H1 (cell line): ENCODE data around the gene RUSF1. TPM values are rescaled to one million over a fixed set of nuclear protein-coding genes. Genes with fewer than 3 reads are reported as not detected.

Experiments used
- CTCF ChIA-PET: fragments of 300-600 bp; sonication (Branson Sonifier 250); formaldehyde crosslinking; loops from one replicate; lab custom pipeline; 2021; ENCODE audit not compliant: partially characterized antibody; lab: Charles Lee
- POLR2A ChIA-PET: fragments of 300-600 bp; sonication (Branson Sonifier 250); formaldehyde crosslinking; loops from one replicate; lab custom pipeline; 2021; ENCODE audit warnings: inconsistent platforms; ENCODE audit not compliant: partially characterized antibody; lab: Charles Lee
- DNase-seq, 2 experiments: peaks; one replicate each; pipeline versions ENCODE4 v3.0.0 to v3.0.0-alpha.2; 2010 to 2022; ENCODE audit warnings: low spot score in 2 of 2, low read depth in 1 of 2, mixed read lengths in 1 of 2
- FAIRE-seq: peaks from 2 replicates; lab custom pipeline; 2011; peaks lifted over from hg19 to GRCh38; lab: Jason Lieb, UNC
- H2AFZ ChIP-seq: 2 replicates; pipeline ENCODE4 v1.8.1; 2012; ENCODE audit warnings: low read length, inconsistent platforms
- H2AK5ac ChIP-seq: 2 replicates; pipeline ENCODE4 v1.6.1; 2013; ENCODE audit warnings: low read depth, low read length
- H2BK120ac ChIP-seq: replicated peaks from 2 replicates; pipeline ENCODE3; 2013; ENCODE audit warnings: low read depth, low read length, inconsistent platforms
- H2BK12ac ChIP-seq: 2 replicates; pipeline ENCODE4 v1.6.1; 2013; ENCODE audit warnings: low read depth, low read length
- H2BK15ac ChIP-seq: 2 replicates; pipeline ENCODE4 v1.6.1; 2013; ENCODE audit warnings: low read length
- H2BK20ac ChIP-seq: 2 replicates; pipeline ENCODE4 v1.6.1; 2013; ENCODE audit warnings: low read length
- H2BK5ac ChIP-seq: 2 replicates; pipeline ENCODE4 v1.6.1; 2013; ENCODE audit warnings: low read depth, low read length
- H3K14ac ChIP-seq: 2 replicates; pipeline ENCODE4 v1.6.1; 2013; ENCODE audit warnings: inconsistent platforms; ENCODE audit not compliant: insufficient read length
- H3K18ac ChIP-seq: 2 replicates; pipeline ENCODE4 v1.6.1; 2013; ENCODE audit warnings: low read length; ENCODE audit errors: extremely low read depth
- H3K23ac ChIP-seq: 2 replicates; pipeline ENCODE4 v1.6.1; 2013; ENCODE audit warnings: inconsistent platforms; ENCODE audit not compliant: insufficient read length
- H3K23me2 ChIP-seq: 2 replicates; pipeline ENCODE4 v1.6.1; 2013; ENCODE audit warnings: low read depth, low read length
- H3K27ac ChIP-seq: 2 replicates; pipeline ENCODE4 v1.6.1; 2011; ENCODE audit warnings: low read depth, low read length, inconsistent platforms
- H3K27me3 ChIP-seq, 4 experiments: replicated peaks in 1 of 4; 1 replicate in 1 of 4; 2 replicates in 3 of 4; pipeline versions ENCODE4 v1.6.1 to v1.8.1; 2011 to 2013; ENCODE audit warnings: low read length in 3 of 4, mild to moderate bottlenecking in 3 of 4, inconsistent platforms in 2 of 4, mixed read lengths in 2 of 4, moderate library complexity in 1 of 4; ENCODE audit not compliant: control insufficient read depth in 3 of 4, insufficient read depth in 3 of 4; ENCODE audit errors: extremely low read depth in 1 of 4
- H3K36me3 ChIP-seq, 4 experiments: 2 replicates each; pipeline versions ENCODE4 v1.6.1 to v1.8.1; 2011 to 2013; ENCODE audit warnings: mild to moderate bottlenecking in 4 of 4, low read length in 3 of 4, moderate library complexity in 2 of 4, control low read depth in 1 of 4, inconsistent platforms in 1 of 4; ENCODE audit not compliant: insufficient read depth in 4 of 4, control insufficient read depth in 2 of 4
- H3K4ac ChIP-seq: replicated peaks from 2 replicates; pipeline ENCODE3; 2013; ENCODE audit warnings: low read length, low read depth, mixed read lengths, inconsistent platforms; ENCODE audit not compliant: insufficient read length
- H3K4me1 ChIP-seq, 4 experiments: replicated peaks in 1 of 4; 1 replicate in 1 of 4; 2 replicates in 3 of 4; pipeline versions ENCODE4 v1.6.1 to v1.8.1; 2011 to 2013; ENCODE audit warnings: low read length in 3 of 4, inconsistent platforms in 2 of 4, mixed read lengths in 1 of 4; ENCODE audit not compliant: insufficient read depth in 4 of 4, control insufficient read depth in 3 of 4
- H3K4me2 ChIP-seq, 2 experiments: 2 replicates each; pipeline versions ENCODE4 v1.6.1 to v1.8.1; 2011 to 2013; ENCODE audit warnings: low read depth in 2 of 2, low read length in 2 of 2, control low read depth in 1 of 2, inconsistent platforms in 1 of 2, mild to moderate bottlenecking in 1 of 2; ENCODE audit not compliant: insufficient read depth in 1 of 2
- H3K4me3 ChIP-seq, 4 experiments: fragments of 200-600, 300-600 bp in 1 of 4; sonication (generic), shearing (Covaris generic), sonication (Bioruptor Twin) in 1 of 4; 2 replicates each; pipeline versions ENCODE4 v1.5.1 to v1.8.1; 2011 to 2016; ENCODE audit warnings: low read length in 4 of 4, low read depth in 3 of 4, control low read depth in 2 of 4, inconsistent platforms in 2 of 4, mild to moderate bottlenecking in 2 of 4, mixed read lengths in 1 of 4, moderate library complexity in 1 of 4; ENCODE audit not compliant: insufficient read depth in 2 of 4; ENCODE audit errors: extremely low read depth in 1 of 4
- H3K56ac ChIP-seq: replicated peaks from 2 replicates; pipeline ENCODE3; 2013; ENCODE audit warnings: low read depth, mild to moderate bottlenecking, mixed read lengths, low read length, inconsistent platforms; ENCODE audit not compliant: insufficient read length
- H3K79me1 ChIP-seq: 2 replicates; pipeline ENCODE4 v1.6.1; 2013; ENCODE audit warnings: low read depth, low read length, control low read depth
- H3K79me2 ChIP-seq, 2 experiments: 2 replicates each; pipeline versions ENCODE4 v1.6.1 to v1.8.1; 2012 to 2013; ENCODE audit warnings: low read length in 2 of 2, mild to moderate bottlenecking in 2 of 2, inconsistent platforms in 1 of 2; ENCODE audit not compliant: insufficient read depth in 2 of 2, control insufficient read depth in 1 of 2
- H3K9ac ChIP-seq, 4 experiments: replicated peaks in 1 of 4; 1 replicate in 1 of 4; 2 replicates in 3 of 4; pipeline versions ENCODE4 v1.6.1 to v1.8.1; 2011 to 2013; ENCODE audit warnings: low read depth in 3 of 4, low read length in 3 of 4, control low read depth in 2 of 4, mild to moderate bottlenecking in 2 of 4, moderate library complexity in 2 of 4, inconsistent platforms in 1 of 4; ENCODE audit errors: extremely low read depth in 1 of 4
- H3K9me3 ChIP-seq, 2 experiments: 2 replicates each; pipeline versions ENCODE4 v1.6.1 to v1.8.1; 2012 to 2013; ENCODE audit warnings: mild to moderate bottlenecking in 2 of 2, moderate library complexity in 2 of 2, control low read depth in 1 of 2, inconsistent platforms in 1 of 2, low read depth in 1 of 2, low read length in 1 of 2, mixed read lengths in 1 of 2; ENCODE audit not compliant: insufficient read depth in 2 of 2
- H4K20me1 ChIP-seq, 2 experiments: replicated peaks in 1 of 2; 2 replicates each; pipeline versions ENCODE3 to v1.8.1; 2011 to 2013; ENCODE audit warnings: inconsistent platforms in 2 of 2, low read length in 2 of 2, mild to moderate bottlenecking in 1 of 2; ENCODE audit not compliant: insufficient read depth in 2 of 2, control insufficient read depth in 1 of 2
- H4K5ac ChIP-seq: 2 replicates; pipeline ENCODE4 v1.6.1; 2013; ENCODE audit warnings: low read length, low read depth, mixed read lengths, inconsistent platforms; ENCODE audit not compliant: insufficient read length
- H4K8ac ChIP-seq: 2 replicates; pipeline ENCODE4 v1.8.0; 2013; ENCODE audit warnings: mild to moderate bottlenecking, moderate library complexity, low read length, inconsistent platforms; ENCODE audit not compliant: insufficient read depth; ENCODE audit errors: extremely low read depth
- H4K91ac ChIP-seq: replicated peaks from 2 replicates; pipeline ENCODE3; 2013; ENCODE audit warnings: low read length, mixed read lengths, inconsistent platforms; ENCODE audit not compliant: insufficient read length
- CHD2 ChIP-seq: IDR thresholded peaks from 2 replicates; pipeline ENCODE4 v1.6.1; 2012; ENCODE audit warnings: low read length, improper control_type of control experiment
- EGR1 ChIP-seq: IDR thresholded peaks from 2 replicates; pipeline ENCODE4 v1.6.1; 2011; ENCODE audit warnings: low read depth, low read length, borderline replicate concordance
- HDAC2 ChIP-seq, 2 experiments: fragments of 300-600 bp in 1 of 2; sonication (generic) in 1 of 2; IDR thresholded peaks; 2 replicates each; pipeline ENCODE4 v1.6.1; 2011 to 2012; ENCODE audit warnings: low read depth in 2 of 2, low read length in 2 of 2, mild to moderate bottlenecking in 2 of 2, moderate library complexity in 2 of 2, borderline replicate concordance in 1 of 2, inconsistent platforms in 1 of 2
- HDAC6 ChIP-seq: IDR thresholded peaks from one replicate; pipeline ENCODE4 v1.7.1; 2012; ENCODE audit warnings: low read depth, mild to moderate bottlenecking, inconsistent platforms, low read length, moderate library complexity
- JUN ChIP-seq: IDR thresholded peaks from 2 replicates; pipeline ENCODE4 v1.6.1; 2011; ENCODE audit warnings: low read depth, mild to moderate bottlenecking, improper control_type of control experiment, low read length
- SAP30 ChIP-seq: fragments of 300-600 bp; sonication (generic); IDR thresholded peaks from 2 replicates; pipeline ENCODE4 v1.7.1; 2012; ENCODE audit warnings: low read length, moderate library complexity, mild to moderate bottlenecking, inconsistent platforms; ENCODE audit not compliant: insufficient read depth, insufficient replicate concordance
- SIN3A ChIP-seq, 2 experiments: IDR thresholded peaks in 1 of 2; conservative IDR thresholded peaks in 1 of 2; 2 replicates each; pipeline ENCODE4 v1.6.1; 2011 to 2012; ENCODE audit warnings: low read length in 2 of 2, improper control_type of control experiment in 1 of 2, low read depth in 1 of 2, mild to moderate bottlenecking in 1 of 2
- SP4 ChIP-seq: IDR thresholded peaks from 2 replicates; pipeline ENCODE4 v1.6.1; 2012; ENCODE audit warnings: low read length, inconsistent platforms
- TAF7 ChIP-seq: optimal IDR thresholded peaks from 2 replicates; pipeline ENCODE3; 2011; ENCODE audit warnings: low read depth, mild to moderate bottlenecking, inconsistent platforms, low read length, moderate library complexity, borderline replicate concordance
- TCF12 ChIP-seq: IDR thresholded peaks from 2 replicates; pipeline ENCODE4 v1.6.1; 2011; ENCODE audit warnings: low read depth, mild to moderate bottlenecking, low read length
- WGBS, 2 experiments: shearing (Covaris generic) in 1 of 2; methylation state at CpG; one replicate each; pipeline versions ENCODE4 v1.1.6 to v1.1.7; 2013 to 2015; ENCODE audit warnings: low lambda C conversion rate in 2 of 2, mixed read lengths in 2 of 2, inconsistent platforms in 1 of 2, low coverage in 1 of 2, missing lambda C conversion rate in 1 of 2; ENCODE audit not compliant: insufficient replicate concordance in 2 of 2, insufficient coverage in 1 of 2, insufficient read length in 1 of 2; ENCODE audit errors: extremely low coverage in 1 of 2, missing lambda C conversion rate in 1 of 2; 5-methylcytosine and 5-hydroxymethylcytosine counted together
- polyA plus RNA-seq, 7 experiments: library from polyadenylated mRNA; depleted of rRNA in 3 of 7; stranded (reverse) in 5 of 7; unstranded in 2 of 7; fragments of >200 nt in 5 of 7; fragments of 200-250 nt in 2 of 7; gene quantifications; 1 replicate in 5 of 7; 2 replicates in 1 of 7; 4 replicates in 1 of 7; pipeline versions ENCODE4 v1.2.1 to v1.2.3, GENCODE V29; 2011 to 2013; ENCODE audit warnings: missing spikeins in 2 of 7, mixed read lengths in 2 of 7
- total RNA-seq: library from RNA; stranded (reverse); fragmentation: NEBNext Ultra II Directional; extraction: Animal tissue kit (Norgen Biotek cat#: 25700); gene quantifications from 2 replicates; pipeline ENCODE4 v1.2.1, GENCODE V29; 2021

The RUSF1 gene
- total and polyA plus RNA-seq, 2 of the 8 experiments (the other 6 are each of a cell fraction or from before 2014, with no cell fraction given) = 22.5 to 33.7 TPM

- Histone ChIP-seq H3K79me2 (peaks cover 0 to 28% of the 10 kb centered on the region in 2 experiments; a peak in 2 of 4 replicates), H3K4me1 (peaks cover 0 to 16% (median 6%) of the 10 kb centered on the region in 4 experiments; a peak in 5 of 7 replicates)
- FAIRE-seq = no peak
- TF ChIP-seq TAF7 (peak; percentile 92), SIN3A (conservative IDR thresholded peaks at IDR 0.05 in 1 of 2, IDR thresholded peaks at IDR 0.05 in 1 of 2; ENCODE audit: low read depth in 1 of 2, low read length in 2 of 2) (peak; percentile 59 to 90; a peak in 2 of 4 replicates), TCF12 (no peak), SAP30 (peak; percentile 35), CHD2 (no peak), EGR1 (no peak), HDAC2 (IDR thresholded peaks at IDR 0.05; ENCODE audit: borderline replicate concordance in 1 of 2, low read depth in 2 of 2, low read length in 2 of 2) (0 out of 4 replicates have a peak, but pooled peaks of 1 of the 2 experiments have one; percentile 88), HDAC6 (no peak), SP4 (peak; percentile 76; the same call in 1 of the 2 replicates), JUN (no peak)
Measured at GRCh38 chr16:31458844-31459686, 49.1 kb downstream of the RUSF1 start, which contains the start of gene ARMC5. Gene ARMC5 (plus strand): TSS chr16:31459501. CDS start chr16:31459525, 24 bp downstream.

More at GRCh38 chr16:31458844-31459686, 49.1 kb downstream of the RUSF1 start, which contains the start of gene ARMC5:
- Histone ChIP-seq H4K20me1 (peaks cover 14 to 20% of the 10 kb centered on the region in 2 experiments), H3K27me3 (no peaks in the 10 kb centered on the region), H2BK15ac (no peak within 1 kb of the TSS), H3K27ac (peak within 1 kb of the TSS; percentile 99), H3K23me2 (peaks cover 11% of the 10 kb centered on the region; the same call in 1 of the 2 replicates), H3K23ac (no peak within 1 kb of the TSS), H3K4me2 (peak within 1 kb of the TSS; percentile 88 to 98), H3K36me3 (peaks cover 0 to 5% (median 0%) of the 10 kb centered on the region in 4 experiments; a peak in 2 of 8 replicates), H3K18ac (peak within 1 kb of the TSS; percentile 96), H3K4me3 (peak within 1 kb of the TSS; percentile 70 to 85 (median 76)), H3K14ac (no peak within 1 kb of the TSS), H2BK20ac (no peak within 1 kb of the TSS), H3K9me3 (no peaks in the 10 kb centered on the region), H3K4ac (peak within 1 kb of the TSS; percentile 59), H4K8ac (peak within 1 kb of the TSS; percentile 100), H3K79me1 (peaks cover 8% of the 10 kb centered on the region), H3K56ac (peak within 1 kb of the TSS; percentile 94), H4K5ac (peak within 1 kb of the TSS; percentile 99), H2BK120ac (peak within 1 kb of the TSS; percentile 58), H2AK5ac (no peak within 1 kb of the TSS), H3K9ac (peak within 1 kb of the TSS; percentile 91 to 99 (median 99)), H2AFZ (peak within 1 kb of the TSS; percentile 57; the same call in 1 of the 2 replicates), H2BK12ac (peak within 1 kb of the TSS; percentile 94), H2BK5ac (peak within 1 kb of the TSS; percentile 97), H4K91ac (peak within 1 kb of the TSS; percentile 98)
- peak; percentile 93 to 95 for DNase-seq
- POLR2A ChIA-PET = interaction anchor here (1.0 to 4.5 kb wide), 19 partner anchors 8 to 342 kb away, joined by 3 to 40 read pairs (median 5); partner anchors contain the start of genes COX6A2, FUS, KAT8 and ZNF843
- WGBS, 2 experiments = 1% methylated on average over 73 of the region's 91 CpGs; no CpG with 5 or more reads in 1 of the 2 experiments
- CTCF ChIA-PET = interaction anchor here (0.5 to 3.6 kb wide), 12 partner anchors 9 to 342 kb away, joined by 3 to 25 read pairs (median 6); partner anchors contain the start of genes KAT8, PYCARD and ZNF843
